Measurements from ENCODE around the gene DCC. TPM values are rescaled to one million over a fixed set of nuclear protein-coding genes. Genes with fewer than 3 reads are reported as not detected.

Gene DCC
- polyA plus RNA-seq, 1 experiment = 0.15 TPM

GRCh38 chr18:53040286-53040685, 700.3 kb downstream of the DCC start:
- no peak for TF ChIP-seq CTCF (IDR thresholded peaks at IDR 0.05; ENCODE audit: insufficient read depth, low read depth, low read length)
- Histone ChIP-seq H3K27me3 (ENCODE audit: control insufficient read depth, insufficient read depth, low read length) (no peaks in the 10 kb centered on the region), H3K4me3 (ENCODE audit: low read depth, low read length) (no peak overlapping the region), H3K36me3 (ENCODE audit: control insufficient read depth, insufficient read depth, low read length) (no peaks in the 10 kb centered on the region)
- ChIA-PET CTCF (no interaction called here), POLR2A (no interaction called here)
- no peak for DNase-seq (ENCODE audit: low read depth)

DNA sequence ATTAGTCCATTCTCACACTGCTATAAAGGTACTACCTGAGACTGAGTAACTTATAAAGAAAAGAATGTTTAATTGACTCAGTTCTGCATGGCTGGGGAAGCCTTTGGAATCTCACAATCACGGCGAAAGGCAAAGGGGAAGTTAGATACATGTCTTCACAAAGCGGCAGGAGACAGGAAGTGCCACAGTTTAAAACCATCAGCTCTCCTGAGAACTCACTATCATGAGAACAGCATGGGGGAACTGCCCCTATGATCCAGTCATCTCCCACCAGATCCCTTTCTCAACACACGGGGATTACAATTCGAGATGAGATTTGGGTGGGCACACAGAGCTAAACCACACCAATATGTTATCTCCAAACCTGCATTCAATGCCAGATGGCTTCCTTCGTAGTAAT, 716.1 kb downstream of the DCC start:
- POLR2A ChIA-PET = no interaction called here
- no peaks in the 10 kb centered on the region for H3K36me3 ChIP-seq (ENCODE audit: control insufficient read depth, insufficient read depth, low read length)
- CTCF ChIA-PET = no interaction called here
- H3K4me3 ChIP-seq (ENCODE audit: low read depth, low read length) = no peak overlapping the region
- no peak for TF ChIP-seq CTCF (IDR thresholded peaks at IDR 0.05; ENCODE audit: insufficient read depth, low read depth, low read length)
- no peaks in the 10 kb centered on the region for H3K27me3 ChIP-seq (ENCODE audit: control insufficient read depth, insufficient read depth, low read length)
- no peak for DNase-seq (ENCODE audit: low read depth)

GRCh38 chr18:53070788-53071187, 730.8 kb downstream of the DCC start:
- H3K27me3 ChIP-seq (ENCODE audit: control insufficient read depth, insufficient read depth, low read length) = no peaks in the 10 kb centered on the region
- CTCF ChIA-PET = no interaction called here
- no peaks in the 10 kb centered on the region for H3K36me3 ChIP-seq (ENCODE audit: control insufficient read depth, insufficient read depth, low read length)
- no peak for TF ChIP-seq CTCF (IDR thresholded peaks at IDR 0.05; ENCODE audit: insufficient read depth, low read depth, low read length)
- no peak overlapping the region for H3K4me3 ChIP-seq (ENCODE audit: low read depth, low read length)
- POLR2A ChIA-PET = no interaction called here
- no peak for DNase-seq (ENCODE audit: low read depth)

- POLR2A ChIA-PET = no interaction called here
- no peak for TF ChIP-seq CTCF (IDR thresholded peaks at IDR 0.05; ENCODE audit: insufficient read depth, low read depth, low read length)
- CTCF ChIA-PET = no interaction called here
- no peaks in the 10 kb centered on the region for H3K36me3 ChIP-seq (ENCODE audit: control insufficient read depth, insufficient read depth, low read length)
- no peak for DNase-seq (ENCODE audit: low read depth)
- no peak overlapping the region for H3K4me3 ChIP-seq (ENCODE audit: low read depth, low read length)
- H3K27me3 ChIP-seq (ENCODE audit: control insufficient read depth, insufficient read depth, low read length) = no peaks in the 10 kb centered on the region
Measured at GRCh38 chr18:53080687-53081086, 740.7 kb downstream of the DCC start.

- Histone ChIP-seq H3K4me3 (ENCODE audit: low read depth, low read length) (no peak overlapping the region), H3K27me3 (ENCODE audit: control insufficient read depth, insufficient read depth, low read length) (no peaks in the 10 kb centered on the region), H3K36me3 (ENCODE audit: control insufficient read depth, insufficient read depth, low read length) (no peaks in the 10 kb centered on the region)
- CTCF ChIA-PET = no interaction called here
- TF ChIP-seq CTCF (IDR thresholded peaks at IDR 0.05; ENCODE audit: insufficient read depth, low read depth, low read length) = no peak
- POLR2A ChIA-PET = no interaction called here
- DNase-seq (ENCODE audit: low read depth) = no peak
Measured at GRCh38 chr18:53093636-53094035, 753.6 kb downstream of the DCC start.
